Chondrocyte (in vitro differentiated cells): ENCODE data around the gene BRAT1. TPM values are rescaled to one million over a fixed set of nuclear protein-coding genes. Genes with fewer than 3 reads are reported as not detected.

Experiments used
- DNase-seq: peaks from one replicate; pipeline ENCODE4 v3.0.0; 2021; ENCODE audit warnings: mixed read lengths, low spot score
- H3K27ac Mint-ChIP-seq: one replicate; pipeline ENCODE4 v1.8.0; 2021; ENCODE audit warnings: mild to moderate bottlenecking, moderate library complexity, mixed read lengths; ENCODE audit not compliant: unreplicated experiment
- H3K27me3 Mint-ChIP-seq: 2 replicates; pipeline ENCODE4 v1.8.0; 2021; ENCODE audit warnings: low read depth, mixed read lengths
- H3K36me3 Mint-ChIP-seq: 2 replicates; pipeline ENCODE4 v1.8.0; 2021; ENCODE audit warnings: low read depth, mixed read lengths
- H3K4me1 Mint-ChIP-seq: 2 replicates; pipeline ENCODE4 v1.8.0; 2021; ENCODE audit warnings: low read depth, mild to moderate bottlenecking, mixed read lengths
- H3K4me3 Mint-ChIP-seq: one replicate; pipeline ENCODE4 v1.8.0; 2021; ENCODE audit warnings: mild to moderate bottlenecking, moderate library complexity, mixed read lengths; ENCODE audit not compliant: unreplicated experiment
- H3K9me3 Mint-ChIP-seq: 2 replicates; pipeline ENCODE4 v1.8.0; 2021; ENCODE audit warnings: low read depth, mixed read lengths
- total RNA-seq: library from RNA; stranded (reverse); gene quantifications from 3 replicates; pipeline ENCODE4 v1.2.1, GENCODE V29; 2021
- TF ChIP-seq, protein P1 (sequence below): fragments of 200-600 bp; sonication (generic); IDR thresholded peaks from 2 replicates; pipeline ENCODE4 v1.5.0; 2021; ENCODE audit warnings: antibody characterized with exemption, mild to moderate bottlenecking, moderate library complexity

BRAT1 gene
- total RNA-seq, 1 donor from 2014 or later, result 19.6 TPM

DNA sequence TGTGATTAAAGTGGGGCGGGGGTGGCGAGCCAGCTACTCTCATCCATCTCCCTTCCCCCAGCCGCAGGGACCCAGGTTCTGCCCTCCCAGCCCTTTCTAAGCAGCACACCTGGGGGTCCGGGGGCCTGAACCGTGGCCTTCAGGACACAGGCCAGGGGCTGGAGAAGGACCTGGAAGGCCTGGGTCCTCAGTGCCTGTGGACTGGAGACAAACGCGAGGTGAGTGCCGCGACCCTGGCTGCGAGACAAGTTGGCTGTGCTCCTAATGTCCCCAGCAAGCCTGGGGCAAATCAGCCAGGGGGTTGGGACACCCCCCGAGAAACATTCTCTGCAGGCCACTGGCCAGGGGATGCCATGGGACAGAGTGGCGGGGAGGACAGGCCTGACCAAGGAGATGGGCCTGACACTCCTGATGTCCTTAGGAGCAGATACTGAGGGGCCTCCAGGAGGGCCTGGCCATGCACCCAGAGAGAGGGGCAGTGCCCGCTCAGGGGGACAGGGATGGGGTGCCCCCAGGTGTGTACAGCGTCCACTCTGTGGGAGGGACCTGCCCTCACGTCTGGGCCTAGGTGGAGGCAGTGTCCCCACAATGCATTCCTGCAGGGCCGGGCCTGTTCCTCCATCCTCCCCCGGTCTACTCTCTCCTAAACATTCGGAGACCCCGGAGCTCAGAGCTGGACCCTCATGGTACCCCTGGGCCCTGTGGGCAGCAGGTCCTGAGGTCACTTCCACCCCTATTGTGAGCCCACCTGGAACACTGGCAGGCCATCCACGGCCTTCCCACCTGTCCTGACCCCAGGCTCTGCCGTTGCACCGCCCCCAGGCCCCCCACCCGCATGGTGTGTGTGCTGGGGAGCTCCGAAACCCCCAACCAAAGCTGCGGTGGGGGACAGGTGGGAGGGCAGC lies 13.1 kb downstream of the BRAT1 start:
- TF ChIP-seq, protein P1, sequence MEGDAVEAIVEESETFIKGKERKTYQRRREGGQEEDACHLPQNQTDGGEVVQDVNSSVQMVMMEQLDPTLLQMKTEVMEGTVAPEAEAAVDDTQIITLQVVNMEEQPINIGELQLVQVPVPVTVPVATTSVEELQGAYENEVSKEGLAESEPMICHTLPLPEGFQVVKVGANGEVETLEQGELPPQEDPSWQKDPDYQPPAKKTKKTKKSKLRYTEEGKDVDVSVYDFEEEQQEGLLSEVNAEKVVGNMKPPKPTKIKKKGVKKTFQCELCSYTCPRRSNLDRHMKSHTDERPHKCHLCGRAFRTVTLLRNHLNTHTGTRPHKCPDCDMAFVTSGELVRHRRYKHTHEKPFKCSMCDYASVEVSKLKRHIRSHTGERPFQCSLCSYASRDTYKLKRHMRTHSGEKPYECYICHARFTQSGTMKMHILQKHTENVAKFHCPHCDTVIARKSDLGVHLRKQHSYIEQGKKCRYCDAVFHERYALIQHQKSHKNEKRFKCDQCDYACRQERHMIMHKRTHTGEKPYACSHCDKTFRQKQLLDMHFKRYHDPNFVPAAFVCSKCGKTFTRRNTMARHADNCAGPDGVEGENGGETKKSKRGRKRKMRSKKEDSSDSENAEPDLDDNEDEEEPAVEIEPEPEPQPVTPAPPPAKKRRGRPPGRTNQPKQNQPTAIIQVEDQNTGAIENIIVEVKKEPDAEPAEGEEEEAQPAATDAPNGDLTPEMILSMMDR, result no peak
- no peaks in the 10 kb centered on the region for H3K27me3 Mint-ChIP-seq
- H3K27ac Mint-ChIP-seq, result no peak overlapping the region
- H3K36me3 Mint-ChIP-seq, result peaks cover 15% of the 10 kb centered on the region
- no peaks in the 10 kb centered on the region for H3K4me1 Mint-ChIP-seq
- DNase-seq, result peak; percentile 73
- H3K9me3 Mint-ChIP-seq, result no peaks in the 10 kb centered on the region
- no peak overlapping the region for H3K4me3 Mint-ChIP-seq

- Mint-ChIP-seq H3K36me3 (peaks cover 12% of the 10 kb centered on the region), H3K27me3 (no peaks in the 10 kb centered on the region), H3K9me3 (no peaks in the 10 kb centered on the region), H3K4me1 (no peaks in the 10 kb centered on the region), H3K4me3 (no peak overlapping the region), H3K27ac (no peak overlapping the region)
- peak; percentile 95 for DNase-seq
- TF ChIP-seq, protein P1, result no peak
Measured at GRCh38 chr7:2541291-2542010, 13.9 kb downstream of the BRAT1 start.

DNA sequence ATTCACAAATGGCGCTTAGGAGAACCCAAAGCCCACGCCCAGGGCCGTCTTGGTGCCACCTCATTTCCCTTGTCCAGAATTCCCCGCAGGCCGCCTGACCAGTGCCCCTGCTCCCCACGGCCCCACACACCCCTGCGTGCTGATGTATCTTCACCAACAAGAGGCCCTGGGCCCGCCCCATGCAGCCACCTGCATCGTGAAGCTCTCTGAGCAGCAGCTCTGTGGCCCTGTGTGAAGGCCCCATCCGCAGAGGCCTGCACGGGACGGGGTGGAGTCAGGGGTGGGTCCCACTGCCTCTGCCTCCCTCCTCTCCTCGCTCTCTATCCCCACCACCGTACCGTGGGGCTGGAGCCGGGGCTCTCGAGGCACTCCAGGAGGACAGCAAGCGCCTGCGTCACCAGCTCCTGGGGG lies 14.7 kb downstream of the BRAT1 start:
- H3K9me3 Mint-ChIP-seq, result no peaks in the 10 kb centered on the region

GRCh38 chr7:2540133-2540532 lies 15.2 kb downstream of the BRAT1 start:
- peak; percentile 51 for DNase-seq
- no peak overlapping the region for H3K27ac Mint-ChIP-seq

More for the DNA sequence above, 14.7 kb downstream of the BRAT1 start:
- TF ChIP-seq, protein P1, result no peak
- DNase-seq, result peak; percentile 94
- no peak overlapping the region for H3K27ac Mint-ChIP-seq
- no peak overlapping the region for H3K4me3 Mint-ChIP-seq
- H3K4me1 Mint-ChIP-seq, result no peaks in the 10 kb centered on the region
- H3K36me3 Mint-ChIP-seq, result peaks cover 9% of the 10 kb centered on the region
- H3K27me3 Mint-ChIP-seq, result no peaks in the 10 kb centered on the region

More at GRCh38 chr7:2540133-2540532, 15.2 kb downstream of the BRAT1 start:
- H3K4me3 Mint-ChIP-seq, result no peak overlapping the region
- no peaks in the 10 kb centered on the region for H3K4me1 Mint-ChIP-seq
- H3K9me3 Mint-ChIP-seq, result no peaks in the 10 kb centered on the region
- TF ChIP-seq, protein P1, result no peak
- H3K36me3 Mint-ChIP-seq, result peaks cover 9% of the 10 kb centered on the region
- no peaks in the 10 kb centered on the region for H3K27me3 Mint-ChIP-seq
